Activated T-helper 1 cell treated with anti-CD3 and anti-CD28 coated beads, Interleukin-12 subunit alpha, Interleukin-12 subunit beta, Interleukin-2, Interleukin-4 antibody, amounts not matched to agents 30 ng/mL and 10 ng/mL and 1 ng/mL, durations not matched to agents 14 hours and 24 hours and 36 hours (primary cell): ENCODE data around the gene KRT77. TPM values are rescaled to one million over a fixed set of nuclear protein-coding genes. Genes with fewer than 3 reads are reported as not detected.
"Not testable (repeated sequence)": the region's sequence is repeated elsewhere in the genome, so short reads cannot be mapped to it uniquely, and the experiment has no call there.

Experiments
- DNase-seq: peaks from one replicate; pipeline ENCODE4 v3.0.0; 2021; ENCODE audit warnings: low spot score
- H3K27ac Mint-ChIP-seq: one replicate; pipeline ENCODE4 v1.8.0; 2021; ENCODE audit warnings: mild to moderate bottlenecking, mixed read lengths
- H3K27me3 Mint-ChIP-seq: one replicate; pipeline ENCODE4 v1.8.0; 2022; ENCODE audit warnings: mild to moderate bottlenecking, moderate library complexity, mixed read lengths; ENCODE audit not compliant: insufficient read depth
- H3K36me3 Mint-ChIP-seq: one replicate; pipeline ENCODE4 v1.8.0; 2021; ENCODE audit warnings: low read depth, mixed read lengths
- H3K4me1 Mint-ChIP-seq: one replicate; pipeline ENCODE4 v1.8.0; 2021; ENCODE audit warnings: low read depth, mixed read lengths
- H3K4me3 Mint-ChIP-seq: one replicate; pipeline ENCODE4 v1.8.0; 2021; ENCODE audit warnings: mild to moderate bottlenecking, moderate library complexity, mixed read lengths
- H3K9me3 Mint-ChIP-seq: one replicate; pipeline ENCODE4 v1.8.0; 2021; ENCODE audit warnings: mixed read lengths
- intact Hi-C: fragments of 100-400 bp; cut with micrococcal nuclease; formaldehyde crosslinking; loops from one replicate; pipeline ENCODE4 v1.15.1; 2024
- total RNA-seq: library from RNA; stranded (reverse); gene quantifications from 2 replicates; pipeline ENCODE4 v1.2.3, GENCODE V29; 2022

The KRT77 gene
- total RNA-seq, 1 donor from 2014 or later = not detected

- intact Hi-C loops = no loop called here
- Mint-ChIP-seq H3K36me3 (no peaks in the 10 kb centered on the region), H3K4me3 (no peak overlapping the region), H3K27ac (no peak overlapping the region), H3K27me3 (peaks cover 44% of the 10 kb centered on the region), H3K4me1 (no peaks in the 10 kb centered on the region), H3K9me3 (no peaks in the 10 kb centered on the region)
- DNase-seq = no peak
Measured at GRCh38 chr12:52715416-52715815, 12.1 kb upstream of the KRT77 start.

GRCh38 chr12:52714887-52715281 lies 11.6 kb upstream of the KRT77 start:
- H3K4me1 Mint-ChIP-seq = no peaks in the 10 kb centered on the region
- no peaks in the 10 kb centered on the region for H3K36me3 Mint-ChIP-seq
- intact Hi-C loops = no loop called here
- no peaks in the 10 kb centered on the region for H3K9me3 Mint-ChIP-seq
- DNase-seq = no peak
- H3K27me3 Mint-ChIP-seq = peaks cover 44% of the 10 kb centered on the region
- no peak overlapping the region for H3K27ac Mint-ChIP-seq
- no peak overlapping the region for H3K4me3 Mint-ChIP-seq

GRCh38 chr12:52713960-52714886 lies 10.9 kb upstream of the KRT77 start:
- Mint-ChIP-seq H3K4me1 (no peaks in the 10 kb centered on the region), H3K9me3 (no peaks in the 10 kb centered on the region), H3K36me3 (no peaks in the 10 kb centered on the region), H3K27me3 (peaks cover 43% of the 10 kb centered on the region), H3K27ac (no peak overlapping the region), H3K4me3 (no peak overlapping the region)
- intact Hi-C loops = no loop called here
- no peak for DNase-seq

GRCh38 chr12:52712122-52712521 lies 8.8 kb upstream of the KRT77 start:
- intact Hi-C loops, H3K4me1 Mint-ChIP-seq, DNase-seq, H3K4me3 Mint-ChIP-seq, H3K27ac Mint-ChIP-seq, H3K36me3 Mint-ChIP-seq, H3K9me3 Mint-ChIP-seq: not testable (repeated sequence)
- peaks cover 38% of the 10 kb centered on the region for H3K27me3 Mint-ChIP-seq

GRCh38 chr12:52710730-52711129 lies 7.4 kb upstream of the KRT77 start:
- H3K9me3 Mint-ChIP-seq = no peaks in the 10 kb centered on the region
- no peak overlapping the region for H3K4me3 Mint-ChIP-seq
- no peaks in the 10 kb centered on the region for H3K4me1 Mint-ChIP-seq
- no peaks in the 10 kb centered on the region for H3K36me3 Mint-ChIP-seq
- intact Hi-C loops = no loop called here
- H3K27me3 Mint-ChIP-seq = peaks cover 26% of the 10 kb centered on the region
- DNase-seq = no peak
- H3K27ac Mint-ChIP-seq = no peak overlapping the region

- Mint-ChIP-seq H3K4me3 (no peak overlapping the region), H3K9me3 (no peaks in the 10 kb centered on the region), H3K27me3 (peaks cover 11% of the 10 kb centered on the region), H3K27ac (no peak overlapping the region), H3K4me1 (no peaks in the 10 kb centered on the region), H3K36me3 (no peaks in the 10 kb centered on the region)
- DNase-seq = no peak
- intact Hi-C loops = no loop called here
Measured at GRCh38 chr12:52708010-52708409, 4.7 kb upstream of the KRT77 start.

GRCh38 chr12:52704464-52704863 lies 1.1 kb upstream of the KRT77 start:
- Mint-ChIP-seq H3K4me3 (no peak overlapping the region), H3K27ac (no peak overlapping the region), H3K4me1 (no peaks in the 10 kb centered on the region), H3K36me3 (no peaks in the 10 kb centered on the region), H3K27me3 (peaks cover 9% of the 10 kb centered on the region), H3K9me3 (no peaks in the 10 kb centered on the region)
- DNase-seq = no peak
- intact Hi-C loops = no loop called here

GRCh38 chr12:52703878-52704277 lies 554 bp upstream of the KRT77 start:
- Mint-ChIP-seq H3K9me3 (no peaks in the 10 kb centered on the region), H3K27me3 (peaks cover 9% of the 10 kb centered on the region), H3K4me1 (no peaks in the 10 kb centered on the region), H3K36me3 (no peaks in the 10 kb centered on the region), H3K27ac (no peak overlapping the region), H3K4me3 (no peak overlapping the region)
- no peak for DNase-seq
- intact Hi-C loops = no loop called here

GRCh38 chr12:52702338-52702737 lies 986 bp downstream of the KRT77 start:
- no peaks in the 10 kb centered on the region for H3K9me3 Mint-ChIP-seq
- H3K4me1 Mint-ChIP-seq = no peaks in the 10 kb centered on the region
- peaks cover 9% of the 10 kb centered on the region for H3K27me3 Mint-ChIP-seq
- intact Hi-C loops = no loop called here
- H3K27ac Mint-ChIP-seq = no peak overlapping the region
- no peaks in the 10 kb centered on the region for H3K36me3 Mint-ChIP-seq
- DNase-seq = no peak
- H3K4me3 Mint-ChIP-seq = no peak overlapping the region

GRCh38 chr12:52701281-52701680 lies 2.0 kb downstream of the KRT77 start:
- no peak overlapping the region for H3K4me3 Mint-ChIP-seq
- no peaks in the 10 kb centered on the region for H3K4me1 Mint-ChIP-seq
- DNase-seq = no peak
- H3K27ac Mint-ChIP-seq = no peak overlapping the region
- H3K36me3 Mint-ChIP-seq = no peaks in the 10 kb centered on the region
- intact Hi-C loops = no loop called here
- H3K27me3 Mint-ChIP-seq = peaks cover 14% of the 10 kb centered on the region
- no peaks in the 10 kb centered on the region for H3K9me3 Mint-ChIP-seq

- Mint-ChIP-seq H3K4me1 (no peaks in the 10 kb centered on the region), H3K4me3 (no peak overlapping the region), H3K9me3 (no peaks in the 10 kb centered on the region), H3K36me3 (no peaks in the 10 kb centered on the region), H3K27ac (no peak overlapping the region), H3K27me3 (peaks cover 24% of the 10 kb centered on the region)
- DNase-seq = no peak
- intact Hi-C loops = no loop called here
Measured at GRCh38 chr12:52699960-52700359, 3.4 kb downstream of the KRT77 start.

GRCh38 chr12:52699373-52699772 lies 4.0 kb downstream of the KRT77 start:
- Mint-ChIP-seq H3K36me3 (no peaks in the 10 kb centered on the region), H3K9me3 (no peaks in the 10 kb centered on the region), H3K4me3 (no peak overlapping the region), H3K27ac (no peak overlapping the region), H3K27me3 (peaks cover 26% of the 10 kb centered on the region), H3K4me1 (no peaks in the 10 kb centered on the region)
- DNase-seq = no peak
- intact Hi-C loops = no loop called here

- Mint-ChIP-seq H3K27me3 (peaks cover 26% of the 10 kb centered on the region), H3K9me3 (no peaks in the 10 kb centered on the region), H3K4me3 (no peak overlapping the region), H3K36me3 (no peaks in the 10 kb centered on the region), H3K27ac (no peak overlapping the region), H3K4me1 (no peaks in the 10 kb centered on the region)
- no peak for DNase-seq
- intact Hi-C loops = no loop called here
Measured at GRCh38 chr12:52698651-52699340, 4.5 kb downstream of the KRT77 start.
